ENCODE results near the gene CPNE7.

Gene CPNE7

GRCh38 chr16:89547291-89547690, 28.3 kb upstream of the CPNE7 start:
- DNase-seq = no peak
- TF ChIP-seq, protein P1, sequence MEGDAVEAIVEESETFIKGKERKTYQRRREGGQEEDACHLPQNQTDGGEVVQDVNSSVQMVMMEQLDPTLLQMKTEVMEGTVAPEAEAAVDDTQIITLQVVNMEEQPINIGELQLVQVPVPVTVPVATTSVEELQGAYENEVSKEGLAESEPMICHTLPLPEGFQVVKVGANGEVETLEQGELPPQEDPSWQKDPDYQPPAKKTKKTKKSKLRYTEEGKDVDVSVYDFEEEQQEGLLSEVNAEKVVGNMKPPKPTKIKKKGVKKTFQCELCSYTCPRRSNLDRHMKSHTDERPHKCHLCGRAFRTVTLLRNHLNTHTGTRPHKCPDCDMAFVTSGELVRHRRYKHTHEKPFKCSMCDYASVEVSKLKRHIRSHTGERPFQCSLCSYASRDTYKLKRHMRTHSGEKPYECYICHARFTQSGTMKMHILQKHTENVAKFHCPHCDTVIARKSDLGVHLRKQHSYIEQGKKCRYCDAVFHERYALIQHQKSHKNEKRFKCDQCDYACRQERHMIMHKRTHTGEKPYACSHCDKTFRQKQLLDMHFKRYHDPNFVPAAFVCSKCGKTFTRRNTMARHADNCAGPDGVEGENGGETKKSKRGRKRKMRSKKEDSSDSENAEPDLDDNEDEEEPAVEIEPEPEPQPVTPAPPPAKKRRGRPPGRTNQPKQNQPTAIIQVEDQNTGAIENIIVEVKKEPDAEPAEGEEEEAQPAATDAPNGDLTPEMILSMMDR (IDR thresholded peaks at IDR 0.05; ENCODE audit: low read depth, low read length, missing control alignments) = no peak
- peaks cover 59% of the 10 kb centered on the region for H3K36me3 ChIP-seq (replicated peaks)
- H3K27ac ChIP-seq = no peak overlapping the region
- in situ Hi-C loops (cut with HindIII; ENCODE audit: low pct_ligation_motif_present, low sequenced_read_pairs) = no loop called here
- H3K27me3 ChIP-seq (replicated peaks) = no peaks in the 10 kb centered on the region
- no peak overlapping the region for H3K4me3 ChIP-seq (ENCODE audit: low read depth, low read length)

GRCh38 chr16:89547860-89548259, 27.7 kb upstream of the CPNE7 start:
- in situ Hi-C loops (cut with HindIII; ENCODE audit: low pct_ligation_motif_present, low sequenced_read_pairs) = no loop called here
- H3K36me3 ChIP-seq (replicated peaks) = peaks cover 61% of the 10 kb centered on the region
- TF ChIP-seq, protein P1 (IDR thresholded peaks at IDR 0.05; ENCODE audit: low read depth, low read length, missing control alignments) = no peak
- DNase-seq = no peak
- H3K27ac ChIP-seq = no peak overlapping the region
- H3K27me3 ChIP-seq (replicated peaks) = no peaks in the 10 kb centered on the region
- no peak overlapping the region for H3K4me3 ChIP-seq (ENCODE audit: low read depth, low read length)

DNA sequence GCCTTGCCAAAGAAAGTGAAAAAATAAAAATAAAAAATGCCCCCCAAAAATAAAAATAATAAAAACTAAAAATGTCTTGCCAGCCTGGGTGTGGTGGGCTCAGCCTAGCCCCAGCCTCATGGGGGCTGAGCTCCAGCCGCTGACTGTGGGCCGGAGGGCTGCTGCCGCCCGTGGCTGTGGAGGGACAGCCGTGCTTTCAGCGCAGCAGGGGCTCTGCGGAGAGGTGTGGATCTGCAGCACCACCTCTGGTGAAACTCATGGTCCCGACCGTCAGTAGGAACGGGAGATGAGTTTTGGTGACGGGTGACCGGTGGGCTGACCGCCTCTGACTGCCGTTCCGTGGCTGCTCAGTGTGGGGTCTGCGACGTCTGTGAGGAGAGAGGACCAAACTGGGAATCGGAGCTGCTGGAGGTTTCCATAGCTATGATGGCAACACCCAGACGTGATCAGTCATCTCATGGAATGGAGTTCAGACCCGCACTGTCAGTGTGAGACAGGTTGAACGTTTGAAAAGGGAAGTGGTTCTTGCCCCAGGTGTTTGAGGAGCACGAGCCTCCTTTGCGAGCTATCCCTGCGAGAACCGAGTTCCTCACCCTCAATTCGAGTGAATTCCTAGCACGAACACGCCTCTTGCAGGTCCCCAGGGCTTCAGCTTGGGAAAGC, 27.1 kb upstream of the CPNE7 start:
- no peak overlapping the region for H3K27ac ChIP-seq
- peaks cover 62% of the 10 kb centered on the region for H3K36me3 ChIP-seq (replicated peaks)
- no peaks in the 10 kb centered on the region for H3K27me3 ChIP-seq (replicated peaks)
- no peak overlapping the region for H3K4me3 ChIP-seq (ENCODE audit: low read depth, low read length)
- TF ChIP-seq, protein P1 (IDR thresholded peaks at IDR 0.05; ENCODE audit: low read depth, low read length, missing control alignments) = no peak
- no peak for DNase-seq
- in situ Hi-C loops (cut with HindIII; ENCODE audit: low pct_ligation_motif_present, low sequenced_read_pairs) = no loop called here

- peaks cover 61% of the 10 kb centered on the region for H3K36me3 ChIP-seq (replicated peaks)
- no peaks in the 10 kb centered on the region for H3K27me3 ChIP-seq (replicated peaks)
- H3K4me3 ChIP-seq (ENCODE audit: low read depth, low read length) = no peak overlapping the region
- in situ Hi-C loops (cut with HindIII; ENCODE audit: low pct_ligation_motif_present, low sequenced_read_pairs) = no loop called here
- H3K27ac ChIP-seq = no peak overlapping the region
- TF ChIP-seq, protein P1 (IDR thresholded peaks at IDR 0.05; ENCODE audit: low read depth, low read length, missing control alignments) = no peak
- no peak for DNase-seq
Observed at GRCh38 chr16:89549007-89549700, 26.4 kb upstream of the CPNE7 start.

GRCh38 chr16:89550421-89551007, 25.0 kb upstream of the CPNE7 start:
- DNase-seq = no peak
- in situ Hi-C loops (cut with HindIII; ENCODE audit: low pct_ligation_motif_present, low sequenced_read_pairs) = no loop called here
- TF ChIP-seq, protein P1 (IDR thresholded peaks at IDR 0.05; ENCODE audit: low read depth, low read length, missing control alignments) = no peak
- H3K36me3 ChIP-seq (replicated peaks) = peaks cover 61% of the 10 kb centered on the region
- H3K27me3 ChIP-seq (replicated peaks) = no peaks in the 10 kb centered on the region
- H3K4me3 ChIP-seq (ENCODE audit: low read depth, low read length) = no peak overlapping the region
- no peak overlapping the region for H3K27ac ChIP-seq

Measured in brain microvascular endothelial cell (primary cell).